Astrocyte of the spinal cord (primary cell): ENCODE measurements around the gene CCDC150.

Experiments used
- DNase-seq: peaks from one replicate; pipeline ENCODE4 v3.0.0; 2011; ENCODE audit warnings: low read depth, low spot score
- H3K4me3 ChIP-seq: 2 replicates; pipeline ENCODE4 v1.5.1; 2011; ENCODE audit warnings: low read depth, mild to moderate bottlenecking, low read length, moderate library complexity
- in situ Hi-C: cut with HindIII; loops from 2 replicates; pipeline ENCODE4 v1.10.0; 2017; ENCODE audit warnings: low sequenced_read_pairs
- TF ChIP-seq, protein P1 (sequence below): IDR thresholded peaks from 2 replicates; pipeline ENCODE4 v1.5.1; 2012; ENCODE audit warnings: low read depth, mild to moderate bottlenecking, low read length, inconsistent platforms

Gene CCDC150

DNA sequence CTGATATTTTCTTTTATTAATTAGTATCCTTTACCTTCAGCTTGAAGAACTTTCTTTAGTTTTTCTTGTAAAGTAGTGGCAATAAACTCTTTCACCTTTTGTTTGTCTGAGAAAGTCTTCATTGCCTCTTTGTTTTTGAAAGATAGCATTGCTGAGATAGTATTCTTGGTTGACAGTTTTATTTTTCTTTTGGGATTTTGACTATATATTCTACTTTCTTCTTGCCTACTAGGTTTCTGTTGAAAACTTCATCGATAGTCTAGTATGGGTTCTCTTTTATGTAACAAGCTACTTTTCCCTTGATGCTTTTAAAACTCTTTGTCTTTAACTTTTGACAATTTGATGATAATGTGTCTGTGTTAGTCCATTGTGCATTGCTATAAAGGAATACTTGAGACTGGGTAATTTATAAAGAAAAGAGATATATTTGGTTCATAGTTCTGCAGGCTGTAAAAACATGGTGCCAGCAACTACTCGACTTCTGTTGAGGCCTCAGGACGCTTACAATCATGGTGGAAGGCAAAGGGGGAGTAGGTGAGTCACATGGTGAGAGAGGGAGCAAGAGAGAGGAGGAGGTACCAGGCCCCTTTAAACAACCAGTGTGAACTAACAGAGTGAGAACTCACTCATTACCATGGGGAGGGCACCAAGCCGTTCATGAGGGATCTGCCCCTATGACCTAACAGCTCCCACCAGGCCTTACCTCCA, 12.0 kb downstream of the CCDC150 start:
- H3K4me3 ChIP-seq = no peak overlapping the region
- DNase-seq = no peak
- in situ Hi-C loops = no loop called here
- TF ChIP-seq, protein P1, sequence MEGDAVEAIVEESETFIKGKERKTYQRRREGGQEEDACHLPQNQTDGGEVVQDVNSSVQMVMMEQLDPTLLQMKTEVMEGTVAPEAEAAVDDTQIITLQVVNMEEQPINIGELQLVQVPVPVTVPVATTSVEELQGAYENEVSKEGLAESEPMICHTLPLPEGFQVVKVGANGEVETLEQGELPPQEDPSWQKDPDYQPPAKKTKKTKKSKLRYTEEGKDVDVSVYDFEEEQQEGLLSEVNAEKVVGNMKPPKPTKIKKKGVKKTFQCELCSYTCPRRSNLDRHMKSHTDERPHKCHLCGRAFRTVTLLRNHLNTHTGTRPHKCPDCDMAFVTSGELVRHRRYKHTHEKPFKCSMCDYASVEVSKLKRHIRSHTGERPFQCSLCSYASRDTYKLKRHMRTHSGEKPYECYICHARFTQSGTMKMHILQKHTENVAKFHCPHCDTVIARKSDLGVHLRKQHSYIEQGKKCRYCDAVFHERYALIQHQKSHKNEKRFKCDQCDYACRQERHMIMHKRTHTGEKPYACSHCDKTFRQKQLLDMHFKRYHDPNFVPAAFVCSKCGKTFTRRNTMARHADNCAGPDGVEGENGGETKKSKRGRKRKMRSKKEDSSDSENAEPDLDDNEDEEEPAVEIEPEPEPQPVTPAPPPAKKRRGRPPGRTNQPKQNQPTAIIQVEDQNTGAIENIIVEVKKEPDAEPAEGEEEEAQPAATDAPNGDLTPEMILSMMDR = no peak

DNA sequence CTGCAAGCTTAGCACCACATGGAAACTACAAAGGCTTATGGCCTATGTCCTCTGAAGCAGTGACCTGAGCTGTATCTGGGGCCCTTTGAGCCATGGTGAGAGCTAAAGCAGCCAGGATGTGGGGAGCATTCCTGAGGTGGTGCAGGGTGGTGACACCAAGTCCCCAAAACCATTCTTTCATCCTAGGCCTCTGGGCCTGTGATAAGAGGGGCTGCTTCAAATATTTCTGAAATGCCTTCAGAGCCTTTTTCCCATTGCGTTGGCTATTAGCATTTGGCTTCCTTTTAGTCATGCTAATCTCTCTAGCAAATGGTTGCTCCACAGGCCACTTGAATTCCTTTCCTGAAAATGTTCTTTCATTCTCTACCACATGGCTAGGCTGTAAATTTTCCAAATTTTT, 13.4 kb downstream of the CCDC150 start:
- TF ChIP-seq, protein P1 = no peak
- no peak for DNase-seq
- in situ Hi-C loops = no loop called here
- H3K4me3 ChIP-seq = no peak overlapping the region

DNA sequence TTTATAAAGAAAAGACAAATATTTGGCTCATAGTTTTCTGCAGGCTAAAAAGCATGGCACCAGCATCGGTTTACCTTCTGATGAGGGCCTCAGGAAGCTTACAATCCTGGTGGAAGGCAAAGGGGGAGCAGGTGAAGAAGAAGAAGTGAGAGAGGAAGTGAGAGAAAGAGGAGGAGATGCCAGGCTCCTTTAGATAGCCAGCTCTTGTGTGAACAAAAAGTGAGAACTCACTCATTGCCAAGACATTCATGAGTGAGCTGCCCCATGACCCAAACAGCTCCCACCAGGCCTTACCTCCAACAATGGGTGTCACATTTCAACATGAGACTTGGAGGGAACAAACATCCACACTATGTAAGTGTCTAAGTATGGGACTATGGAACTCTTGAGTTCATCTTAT, 14.3 kb downstream of the CCDC150 start:
- DNase-seq = no peak
- H3K4me3 ChIP-seq = no peak overlapping the region
- TF ChIP-seq, protein P1 = no peak
- in situ Hi-C loops = no loop called here

DNA sequence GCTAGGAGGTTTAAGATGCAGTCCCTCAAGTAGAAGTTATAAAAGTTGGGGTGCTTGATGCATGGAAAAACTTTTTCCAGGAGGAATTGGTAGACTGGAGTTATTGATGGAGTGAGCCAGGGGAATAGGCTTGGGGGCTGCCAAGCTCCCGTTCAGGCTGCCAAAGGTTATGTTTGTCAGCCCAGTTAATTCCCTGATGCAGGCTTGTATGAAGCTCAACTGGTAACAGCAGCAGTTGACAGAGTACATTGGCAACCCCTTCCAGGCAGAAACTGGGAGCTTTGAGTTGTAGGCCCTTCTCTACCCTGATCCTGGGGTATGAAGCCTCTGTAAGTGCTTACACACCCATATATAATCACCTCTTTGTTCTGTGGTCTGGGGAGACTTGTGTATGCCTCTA, 16.2 kb downstream of the CCDC150 start:
- no peak for DNase-seq
- in situ Hi-C loops = no loop called here
- TF ChIP-seq, protein P1 = no peak
- H3K4me3 ChIP-seq = no peak overlapping the region

DNA sequence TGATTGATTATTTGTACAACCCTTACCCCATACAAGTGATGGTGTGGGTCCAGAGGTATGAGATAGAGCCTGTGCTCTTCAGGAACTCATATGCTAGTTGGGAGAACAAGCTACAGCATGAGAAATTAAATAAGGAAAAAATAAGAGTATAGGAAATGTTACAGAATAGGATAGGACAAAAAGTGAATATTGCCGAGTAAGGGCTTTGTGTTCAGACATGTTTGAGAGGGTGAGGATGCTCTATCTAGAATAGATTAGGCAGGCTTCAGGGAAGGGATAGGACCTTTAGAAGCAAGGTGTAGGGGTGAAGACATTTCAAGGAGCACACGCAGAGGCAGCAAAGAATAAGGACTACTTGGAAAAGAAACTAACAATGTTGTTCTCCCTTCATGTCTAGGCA, 17.8 kb downstream of the CCDC150 start:
- TF ChIP-seq, protein P1 = no peak
- no peak overlapping the region for H3K4me3 ChIP-seq
- no peak for DNase-seq
- in situ Hi-C loops = no loop called here

DNA sequence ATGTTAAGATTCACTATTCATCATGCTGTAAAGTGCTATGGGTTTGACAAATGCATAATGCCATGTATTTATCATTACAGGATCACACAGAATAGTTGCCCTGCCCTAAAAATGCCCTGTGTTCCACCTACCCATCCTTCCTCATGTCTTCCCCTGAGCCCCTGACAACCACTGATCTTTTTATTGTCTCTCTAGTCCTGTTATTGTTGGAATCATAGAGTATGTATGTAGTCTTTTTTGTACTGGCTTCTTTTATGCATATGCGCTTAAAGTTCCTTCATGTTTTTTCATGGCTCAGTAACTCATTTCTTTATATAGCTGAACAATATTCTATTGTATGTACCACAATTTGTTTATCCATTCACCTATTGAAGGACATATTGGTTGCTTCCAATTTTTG, 20.3 kb downstream of the CCDC150 start:
- no peak for DNase-seq
- in situ Hi-C loops = no loop called here
- TF ChIP-seq, protein P1 = no peak
- no peak overlapping the region for H3K4me3 ChIP-seq
